ENCODE measurements around the gene REM2.

Gene REM2

GRCh38 chr14:22883173-22883976 is at the start of gene REM2:
Gene REM2, plus strand, starts transcription at chr14:22883222. Its CDS starts 66 bp downstream, at chr14:22883288.
- DNase-seq = no peak

- DNase-seq = no peak
Observed at GRCh38 chr14:22835505-22835904, 47.5 kb upstream of the REM2 start.

- no peak for DNase-seq
Observed at GRCh38 chr14:22836301-22837113, 46.5 kb upstream of the REM2 start, which contains the start of gene MMP14. Gene MMP14, plus strand, starts transcription at chr14:22836585. Its CDS starts 233 bp downstream, at chr14:22836818.

GRCh38 chr14:22837114-22837749 is 45.8 kb upstream of the REM2 start:
- no peak for DNase-seq

- no peak for DNase-seq
Observed at GRCh38 chr14:22837750-22838538, 45.1 kb upstream of the REM2 start.

GRCh38 chr14:22838631-22839041 is 44.4 kb upstream of the REM2 start:
- DNase-seq = no peak

- DNase-seq = no peak
Observed at GRCh38 chr14:22839159-22839779, 43.8 kb upstream of the REM2 start.

GRCh38 chr14:22841311-22841710 is 41.7 kb upstream of the REM2 start:
- DNase-seq = no peak

GRCh38 chr14:22841769-22842168 is 41.3 kb upstream of the REM2 start:
- no peak for DNase-seq

GRCh38 chr14:22842211-22843122 is 40.6 kb upstream of the REM2 start:
- DNase-seq = no peak

- DNase-seq = no peak
Observed at GRCh38 chr14:22843123-22843925, 39.7 kb upstream of the REM2 start.

GRCh38 chr14:22844221-22845102 is 38.6 kb upstream of the REM2 start:
- no peak for DNase-seq

- no peak for DNase-seq
Observed at GRCh38 chr14:22845103-22845394, 38.0 kb upstream of the REM2 start.

- DNase-seq = no peak
Observed at GRCh38 chr14:22845821-22846625, 37.0 kb upstream of the REM2 start.

GRCh38 chr14:22846811-22847307 is 36.2 kb upstream of the REM2 start:
- no peak for DNase-seq

- DNase-seq = no peak
Observed at GRCh38 chr14:22847661-22848341, 35.2 kb upstream of the REM2 start.

- DNase-seq = no peak
Observed at GRCh38 chr14:22848351-22849164, 34.5 kb upstream of the REM2 start.

All from stimulated activated CD4-positive, alpha-beta T cell treated with anti-CD3 and anti-CD28 coated beads, Interleukin-4, amount 100 ng/mL, for 4 hours (primary cell).